ENCODE data around the gene ZMYND8. TPM values are rescaled to one million over a fixed set of nuclear protein-coding genes. Genes with fewer than 3 reads are reported as not detected.

ZMYND8 gene
- total RNA-seq, 1 experiment from 2014 or later = 29.0 TPM

DNA sequence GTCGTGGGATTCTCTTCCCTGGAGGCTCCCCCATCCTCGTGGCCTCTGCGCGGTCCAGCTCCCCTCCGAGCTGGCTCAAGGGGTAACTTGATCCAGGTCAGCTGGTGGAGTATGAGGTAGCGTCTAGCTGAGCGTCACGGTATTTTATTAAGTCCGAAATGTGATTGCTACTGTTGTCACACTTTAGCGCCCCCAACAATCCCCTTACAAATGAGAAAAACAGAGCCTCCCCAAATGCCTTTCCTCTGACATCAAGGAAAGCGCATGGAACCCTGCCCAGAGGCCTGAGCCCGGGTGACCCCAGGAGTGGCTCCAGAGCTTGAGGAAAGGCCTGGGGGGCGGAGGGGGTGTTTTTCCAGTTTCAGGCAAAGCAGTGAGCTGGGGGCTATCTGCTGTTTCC, 192.4 kb downstream of the ZMYND8 start:
- TF ChIP-seq POLR2AphosphoS5 (IDR thresholded peaks at IDR 0.05; ENCODE audit: low read depth, low read length) (no peak), EZH2 (IDR thresholded peaks at IDR 0.05) (no peak), CTCF (IDR thresholded peaks at IDR 0.05 in 2 of 3, conservative IDR thresholded peaks at IDR 0.05 in 1 of 3; ENCODE audit: borderline replicate concordance in 1 of 3, insufficient read depth in 1 of 3, low read depth in 2 of 3, low read length in 2 of 3) (no peak), EZH2phosphoT487 (IDR thresholded peaks at IDR 0.05; ENCODE audit: borderline replicate concordance) (no peak), ZNF274 (IDR thresholded peaks at IDR 0.05; ENCODE audit: low read depth, low read length) (no peak), JUND (IDR thresholded peaks at IDR 0.05) (no peak)
- intact Hi-C loops (cut with micrococcal nuclease) = no loop called here
- no peak overlapping the region for H3K4me2 ChIP-seq (ENCODE audit: low read length)
- H3K27ac ChIP-seq (ENCODE audit: low read depth, low read length) = no peak overlapping the region
- DNase-seq (ENCODE audit: low read depth, low spot score) = no peak
- H4K20me1 ChIP-seq (ENCODE audit: insufficient read depth) = no peaks in the 10 kb centered on the region
- ChIA-PET POLR2A (no interaction called here), CTCF (no interaction called here), RAD21 (ENCODE audit: low non-redundant PET in 1 of 2, low total read pairs in 2 of 2, uncharacterized antibody in 2 of 2, unreplicated experiment in 2 of 2) (no interaction called here)
- H3K27me3 ChIP-seq (ENCODE audit: insufficient read depth, low read length) = no peaks in the 10 kb centered on the region
- ATAC-seq = no peak
- no peaks in the 10 kb centered on the region for H3K36me3 ChIP-seq (ENCODE audit: control insufficient read depth in 1 of 2, insufficient read depth in 2 of 2, low read length in 2 of 2)
- no TSS peak for BruUV-seq (replicated peaks)
- no peaks in the 10 kb centered on the region for H3K9me2 ChIP-seq (ENCODE audit: insufficient read depth)
- H3K9me3 ChIP-seq (ENCODE audit: control insufficient read depth in 1 of 2, insufficient read depth in 1 of 2, low read depth in 1 of 2, low read length in 2 of 2) = no peaks in the 10 kb centered on the region
- H2AFZ ChIP-seq (ENCODE audit: low read depth, low read length, poor library complexity, severe bottlenecking) = no peak overlapping the region
- H3K79me2 ChIP-seq (ENCODE audit: insufficient read depth, low read length) = no peaks in the 10 kb centered on the region
- no peak overlapping the region for H3K4me3 ChIP-seq (replicated peaks in 1 of 2; ENCODE audit: low read depth in 1 of 2, low read length in 2 of 2)
- no peak overlapping the region for H3K9ac ChIP-seq (ENCODE audit: low read length)
- no peaks in the 10 kb centered on the region; a peak in 1 of 4 replicates for H3K4me1 ChIP-seq (ENCODE audit: control insufficient read depth in 1 of 2, insufficient read depth in 2 of 2, low read length in 2 of 2)

DNA sequence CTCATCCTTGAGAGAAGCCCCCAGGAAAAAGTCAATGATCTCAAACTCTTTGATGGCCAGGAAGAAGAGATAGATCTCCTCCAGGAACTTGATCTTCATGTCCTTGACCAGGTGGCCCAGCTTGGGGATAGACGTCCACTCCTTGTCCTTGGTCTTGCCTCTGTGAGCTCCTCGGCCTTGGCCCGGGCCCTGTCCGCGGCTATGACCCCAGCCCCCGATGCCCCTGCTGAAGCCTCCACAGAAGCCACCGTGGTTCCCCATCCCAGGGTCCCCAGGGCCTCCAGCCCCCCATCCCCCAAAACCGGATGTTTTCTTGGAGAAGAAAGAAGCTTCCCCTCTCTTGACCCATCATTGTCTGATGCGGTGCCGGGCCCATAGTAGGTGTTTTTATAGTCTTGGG, 195.1 kb downstream of the ZMYND8 start:
- no peak overlapping the region for H3K27ac ChIP-seq (ENCODE audit: low read depth, low read length)
- ChIA-PET RAD21 (ENCODE audit: low non-redundant PET in 1 of 2, low total read pairs in 2 of 2, uncharacterized antibody in 2 of 2, unreplicated experiment in 2 of 2) (no interaction called here), POLR2A (no interaction called here), CTCF (no interaction called here)
- BruUV-seq (replicated peaks) = no TSS peak
- H3K27me3 ChIP-seq (ENCODE audit: insufficient read depth, low read length) = no peaks in the 10 kb centered on the region
- H3K4me1 ChIP-seq (ENCODE audit: control insufficient read depth in 1 of 2, insufficient read depth in 2 of 2, low read length in 2 of 2) = peaks cover 0 to 2% of the 10 kb centered on the region in 2 experiments; a peak in 1 of 4 replicates
- intact Hi-C loops (cut with micrococcal nuclease) = no loop called here
- DNase-seq (ENCODE audit: low read depth, low spot score) (no peak), ATAC-seq (no peak)
- TF ChIP-seq SIN3A (IDR thresholded peaks at IDR 0.05; ENCODE audit: low read depth) (no peak), SRF (IDR thresholded peaks at IDR 0.05; ENCODE audit: low read depth) (no peak), MAX (IDR thresholded peaks at IDR 0.05) (no peak)
- no peaks in the 10 kb centered on the region for H3K9me2 ChIP-seq (ENCODE audit: insufficient read depth)
- H3K9ac ChIP-seq (ENCODE audit: low read length) = no peak overlapping the region
- no peaks in the 10 kb centered on the region for H3K9me3 ChIP-seq (ENCODE audit: control insufficient read depth in 1 of 2, insufficient read depth in 1 of 2, low read depth in 1 of 2, low read length in 2 of 2)
- H3K4me2 ChIP-seq (ENCODE audit: low read length) = no peak overlapping the region
- no peaks in the 10 kb centered on the region for H3K79me2 ChIP-seq (ENCODE audit: insufficient read depth, low read length)
- no peaks in the 10 kb centered on the region for H4K20me1 ChIP-seq (ENCODE audit: insufficient read depth)
- H3K36me3 ChIP-seq (ENCODE audit: control insufficient read depth in 1 of 2, insufficient read depth in 2 of 2, low read length in 2 of 2) = no peaks in the 10 kb centered on the region
- no peak overlapping the region for H3K4me3 ChIP-seq (replicated peaks in 1 of 2; ENCODE audit: low read depth in 1 of 2, low read length in 2 of 2)
- no peak overlapping the region for H2AFZ ChIP-seq (ENCODE audit: low read depth, low read length, poor library complexity, severe bottlenecking)

All from HCT116 (cell line).